Measurements from ENCODE around the gene CCDC91. TPM values are rescaled to one million over a fixed set of nuclear protein-coding genes. Genes with fewer than 3 reads are reported as not detected.

The CCDC91 gene
- total RNA-seq, 3 donors from 2014 or later: 25.0 to 42.5 (median 27.8) TPM

DNA sequence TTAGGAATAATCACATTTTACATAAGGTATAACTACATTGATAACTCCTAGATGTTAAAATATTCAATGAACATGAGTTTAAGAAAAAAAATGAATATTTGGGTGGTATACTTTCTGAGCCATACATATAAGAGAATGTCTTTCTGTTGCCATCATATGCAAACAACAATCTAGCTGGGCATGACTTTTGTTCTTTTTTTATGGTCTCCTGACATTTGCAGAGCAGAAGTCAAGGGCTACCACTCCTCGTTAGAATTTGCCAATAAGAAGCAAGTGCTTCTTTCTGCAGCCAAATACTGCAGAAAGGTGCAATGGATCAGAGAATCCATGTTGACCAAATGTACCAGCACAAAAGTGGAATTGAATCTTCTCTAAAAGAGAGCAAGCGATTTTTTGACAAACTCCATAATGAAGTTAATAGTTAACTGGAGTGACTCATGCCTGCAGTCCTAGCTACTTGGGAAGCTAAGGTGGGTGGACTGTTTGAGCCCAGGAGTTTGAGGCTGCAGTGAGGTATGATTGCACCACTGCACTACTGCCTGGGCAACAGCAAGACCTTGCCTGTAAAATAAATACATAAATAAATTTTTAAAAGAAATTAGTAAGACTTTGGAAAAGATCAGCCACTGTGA, 25.5 kb upstream of the CCDC91 start:
- no peak for TF ChIP-seq CTCF (IDR thresholded peaks at IDR 0.05)
- Histone ChIP-seq H3K4me1 (ENCODE audit: low read depth) (peaks cover 6% of the 10 kb centered on the region), H3K36me3 (ENCODE audit: low read depth) (no peaks in the 10 kb centered on the region), H3K9me3 (no peaks in the 10 kb centered on the region), H3K4me3 (no peak overlapping the region)
- peak in 1 of 3 donors; percentile 10 for DNase-seq
- ATAC-seq: peak; percentile 91
- intact Hi-C loops (cut with DNase I, micrococcal nuclease): no loop called here

DNA sequence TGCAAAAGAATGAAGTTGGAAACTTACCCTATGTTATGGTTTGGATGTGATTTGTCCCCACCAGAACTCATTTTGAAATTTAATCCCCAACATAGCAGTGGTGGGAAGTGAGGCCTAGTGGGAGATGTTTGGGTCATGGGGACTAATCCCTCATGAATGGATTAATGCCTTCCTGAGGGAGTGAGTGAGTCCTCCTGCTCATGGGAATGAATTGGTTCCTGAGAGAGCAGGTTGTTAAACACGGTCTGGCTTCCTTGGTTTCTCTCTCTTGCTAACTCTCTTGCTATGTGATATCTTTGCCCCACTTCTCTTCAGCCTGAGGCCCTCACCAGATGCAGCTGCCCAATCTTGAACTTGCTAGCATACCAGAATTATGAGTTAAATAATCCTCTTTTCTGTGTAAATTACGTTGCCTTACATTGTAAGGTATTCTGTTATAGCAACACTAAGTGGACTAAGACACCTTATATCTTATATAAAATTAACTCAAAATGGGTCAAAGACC, 22.2 kb upstream of the CCDC91 start:
- peaks cover 6% of the 10 kb centered on the region for H3K4me1 ChIP-seq (ENCODE audit: low read depth)
- no peak for ATAC-seq
- TF ChIP-seq CTCF (IDR thresholded peaks at IDR 0.05): no peak
- no peak overlapping the region for H3K4me3 ChIP-seq
- no peaks in the 10 kb centered on the region for H3K9me3 ChIP-seq
- DNase-seq: no peak
- no peaks in the 10 kb centered on the region for H3K36me3 ChIP-seq (ENCODE audit: low read depth)
- intact Hi-C loops (cut with DNase I, micrococcal nuclease): no loop called here

DNA sequence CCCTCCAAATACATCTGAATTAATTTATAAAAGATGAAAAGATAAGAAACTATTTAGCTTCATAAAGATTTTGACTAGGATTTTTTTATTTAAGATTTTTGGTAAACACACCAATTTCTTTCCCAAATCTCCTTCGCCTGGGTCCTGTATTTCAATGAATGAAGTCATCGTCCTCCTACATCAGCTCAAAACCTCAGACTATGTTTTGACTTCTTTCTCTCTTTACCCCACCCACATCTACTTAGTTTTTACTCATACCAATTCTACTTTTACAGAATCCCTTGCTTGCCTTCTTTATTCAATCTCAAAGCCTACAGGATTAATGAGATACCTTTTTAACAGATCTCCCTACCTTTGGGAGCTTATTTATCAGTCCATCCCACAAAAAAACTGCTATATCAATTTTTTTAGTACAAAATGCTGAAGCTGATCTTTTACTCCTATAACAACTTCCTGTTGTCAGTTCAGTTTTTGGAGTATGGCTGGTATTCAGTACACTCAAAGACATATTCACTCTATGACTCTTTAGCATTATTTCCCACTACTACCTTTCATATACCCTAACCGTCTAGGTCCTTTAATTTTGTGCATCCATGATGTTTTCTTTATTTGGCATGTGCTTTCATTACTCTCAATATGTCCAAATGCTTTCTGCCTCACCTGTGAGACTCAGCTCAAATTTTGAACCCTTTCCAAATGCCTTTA, 18.7 kb upstream of the CCDC91 start:
- Histone ChIP-seq H3K4me1 (ENCODE audit: low read depth) (no peaks in the 10 kb centered on the region), H3K9me3 (no peaks in the 10 kb centered on the region), H3K36me3 (ENCODE audit: low read depth) (no peaks in the 10 kb centered on the region), H3K4me3 (no peak overlapping the region)
- TF ChIP-seq CTCF (IDR thresholded peaks at IDR 0.05): no peak
- intact Hi-C loops (cut with DNase I, micrococcal nuclease): no loop called here
- ATAC-seq (no peak), DNase-seq (no peak)

- Histone ChIP-seq H3K4me3 (no peak overlapping the region), H3K4me1 (ENCODE audit: low read depth) (no peaks in the 10 kb centered on the region), H3K9me3 (no peaks in the 10 kb centered on the region), H3K36me3 (ENCODE audit: low read depth) (no peaks in the 10 kb centered on the region)
- peak; percentile 21 for TF ChIP-seq CTCF (IDR thresholded peaks at IDR 0.05)
- peak in 1 of 3 donors; percentile 46 for DNase-seq
- peak; percentile 67 for ATAC-seq
- intact Hi-C loops (cut with DNase I, micrococcal nuclease): no loop called here
Observed at GRCh38 chr12:28172434-28173030, 17.7 kb upstream of the CCDC91 start.

- no peaks in the 10 kb centered on the region for H3K4me1 ChIP-seq (ENCODE audit: low read depth)
- no peak for DNase-seq
- no peaks in the 10 kb centered on the region for H3K36me3 ChIP-seq (ENCODE audit: low read depth)
- H3K4me3 ChIP-seq: no peak overlapping the region
- H3K9me3 ChIP-seq: no peaks in the 10 kb centered on the region
- intact Hi-C loops (cut with DNase I, micrococcal nuclease): no loop called here
- ATAC-seq: no peak
- no peak for TF ChIP-seq CTCF (IDR thresholded peaks at IDR 0.05)
Observed at GRCh38 chr12:28173440-28173839, 16.8 kb upstream of the CCDC91 start.

All from mucosa of descending colon (tissue), 3 donors.